Measurements from ENCODE around the gene KRTAP20-3. TPM values are rescaled to one million over a fixed set of nuclear protein-coding genes. Genes with fewer than 3 reads are reported as not detected.

Gene KRTAP20-3
- total RNA-seq, 1 donor from 2014 or later: not detected

- Histone ChIP-seq H3K4me3 (no peak overlapping the region), H3K36me3 (no peaks in the 10 kb centered on the region), H3K27ac (replicated peaks) (no peak overlapping the region), H3K27me3 (ENCODE audit: low read depth) (no peaks in the 10 kb centered on the region), H3K4me1 (no peaks in the 10 kb centered on the region), H3K9me3 (replicated peaks) (no peaks in the 10 kb centered on the region)
- TF ChIP-seq CTCF (IDR thresholded peaks at IDR 0.05; ENCODE audit: borderline replicate concordance): no peak
- intact Hi-C loops (cut with micrococcal nuclease): no loop called here
- DNase-seq: no peak
Observed at GRCh38 chr21:30674312-30674711, 31.6 kb downstream of the KRTAP20-3 start.

- H3K27ac ChIP-seq (replicated peaks): no peak overlapping the region
- no peak for TF ChIP-seq CTCF (IDR thresholded peaks at IDR 0.05; ENCODE audit: borderline replicate concordance)
- no peaks in the 10 kb centered on the region for H3K27me3 ChIP-seq (ENCODE audit: low read depth)
- no peak overlapping the region for H3K4me3 ChIP-seq
- no peaks in the 10 kb centered on the region for H3K4me1 ChIP-seq
- intact Hi-C loops (cut with micrococcal nuclease): no loop called here
- no peaks in the 10 kb centered on the region for H3K36me3 ChIP-seq
- DNase-seq: no peak
- H3K9me3 ChIP-seq (replicated peaks): no peaks in the 10 kb centered on the region
Observed at GRCh38 chr21:30676737-30677136, 34.1 kb downstream of the KRTAP20-3 start.

- H3K9me3 ChIP-seq (replicated peaks): no peaks in the 10 kb centered on the region
- TF ChIP-seq CTCF (IDR thresholded peaks at IDR 0.05; ENCODE audit: borderline replicate concordance): no peak
- H3K4me1 ChIP-seq: no peaks in the 10 kb centered on the region
- H3K27me3 ChIP-seq (ENCODE audit: low read depth): no peaks in the 10 kb centered on the region
- H3K27ac ChIP-seq (replicated peaks): no peak overlapping the region
- DNase-seq: no peak
- no peaks in the 10 kb centered on the region for H3K36me3 ChIP-seq
- H3K4me3 ChIP-seq: no peak overlapping the region
- intact Hi-C loops (cut with micrococcal nuclease): no loop called here
Observed at GRCh38 chr21:30680586-30680985, 37.9 kb downstream of the KRTAP20-3 start.

GRCh38 chr21:30684506-30684905, 41.8 kb downstream of the KRTAP20-3 start:
- H3K36me3 ChIP-seq: no peaks in the 10 kb centered on the region
- no peak for TF ChIP-seq CTCF (IDR thresholded peaks at IDR 0.05; ENCODE audit: borderline replicate concordance)
- H3K27ac ChIP-seq (replicated peaks): no peak overlapping the region
- no peaks in the 10 kb centered on the region for H3K9me3 ChIP-seq (replicated peaks)
- intact Hi-C loops (cut with micrococcal nuclease): no loop called here
- no peak for DNase-seq
- no peaks in the 10 kb centered on the region for H3K27me3 ChIP-seq (ENCODE audit: low read depth)
- H3K4me3 ChIP-seq: no peak overlapping the region
- H3K4me1 ChIP-seq: no peaks in the 10 kb centered on the region

- no peak for DNase-seq
- Histone ChIP-seq H3K9me3 (replicated peaks) (peaks cover 13% of the 10 kb centered on the region), H3K27me3 (ENCODE audit: low read depth) (no peaks in the 10 kb centered on the region), H3K27ac (replicated peaks) (no peak overlapping the region), H3K36me3 (no peaks in the 10 kb centered on the region), H3K4me3 (no peak overlapping the region), H3K4me1 (no peaks in the 10 kb centered on the region)
- TF ChIP-seq CTCF (IDR thresholded peaks at IDR 0.05; ENCODE audit: borderline replicate concordance): no peak
- intact Hi-C loops (cut with micrococcal nuclease): no loop called here
Observed at GRCh38 chr21:30689822-30690221, 47.2 kb downstream of the KRTAP20-3 start.

Other genes starting within 250 kb of the KRTAP20-3 start
- gene KRTAP13-1, start 246.8 kb upstream of the KRTAP20-3 start, total RNA-seq: not detected
- gene KRTAP13-3, start 216.9 kb upstream of the KRTAP20-3 start, total RNA-seq: not detected
- gene KRTAP13-4, start 212.6 kb upstream of the KRTAP20-3 start, total RNA-seq: not detected
- gene KRTAP15-1, start 202.6 kb upstream of the KRTAP20-3 start, total RNA-seq: not detected
- gene KRTAP19-1, start 162.5 kb upstream of the KRTAP20-3 start, total RNA-seq: not detected
- gene KRTAP19-2, start 155.4 kb upstream of the KRTAP20-3 start, total RNA-seq: not detected
- gene KRTAP19-3, start 150.9 kb upstream of the KRTAP20-3 start, total RNA-seq: not detected
- not detected for gene KRTAP19-4, start 145.7 kb upstream of the KRTAP20-3 start, total RNA-seq
- gene KRTAP19-5, start 140.7 kb upstream of the KRTAP20-3 start, total RNA-seq: not detected
- gene KRTAP19-6, start 101.0 kb upstream of the KRTAP20-3 start, total RNA-seq: not detected
- gene KRTAP19-7, start 81.5 kb upstream of the KRTAP20-3 start, total RNA-seq: not detected
- gene KRTAP22-2, start 52.5 kb upstream of the KRTAP20-3 start, total RNA-seq: not detected
- gene KRTAP6-3, start 50.4 kb upstream of the KRTAP20-3 start, total RNA-seq: not detected
- not detected for gene KRTAP6-2, start 44.0 kb upstream of the KRTAP20-3 start, total RNA-seq
- not detected for gene KRTAP22-1, start 41.8 kb upstream of the KRTAP20-3 start, total RNA-seq
- not detected for gene KRTAP6-1, start 28.9 kb upstream of the KRTAP20-3 start, total RNA-seq
- not detected for gene KRTAP20-1, start 26.4 kb upstream of the KRTAP20-3 start, total RNA-seq
- gene KRTAP20-4, start 22.2 kb upstream of the KRTAP20-3 start, total RNA-seq: not detected
- gene KRTAP20-2, start 7.7 kb upstream of the KRTAP20-3 start, total RNA-seq: not detected
- not detected for gene KRTAP21-3, start 75.9 kb downstream of the KRTAP20-3 start, total RNA-seq
- gene KRTAP21-2, start 104.4 kb downstream of the KRTAP20-3 start, total RNA-seq: not detected
- not detected for gene KRTAP21-1, start 112.6 kb downstream of the KRTAP20-3 start, total RNA-seq
- not detected for gene KRTAP8-1, start 170.4 kb downstream of the KRTAP20-3 start, total RNA-seq
- gene KRTAP7-1, start 186.9 kb downstream of the KRTAP20-3 start, total RNA-seq: not detected
- gene KRTAP11-1, start 238.7 kb downstream of the KRTAP20-3 start, total RNA-seq: not detected

Data from left ventricle myocardium inferior (tissue), 1 donor.